ENCODE results near the gene MAD1L1. TPM values are rescaled to one million over a fixed set of nuclear protein-coding genes. Genes with fewer than 3 reads are reported as not detected.

Gene MAD1L1
- total RNA-seq, 1 donor from 2014 or later: 32.3 TPM

- H3K36me3 Mint-ChIP-seq (ENCODE audit: low read depth, unreplicated experiment): peaks cover 37% of the 10 kb centered on the region
- H3K9ac ChIP-seq (ENCODE audit: low read length): no peak overlapping the region
- TF ChIP-seq CTCF (IDR thresholded peaks at IDR 0.05; ENCODE audit: insufficient read depth, low read depth, low read length): no peak
- no peak for TF ChIP-seq EZH2 (IDR thresholded peaks at IDR 0.05; ENCODE audit: insufficient read depth, low read length)
- H3K27ac ChIP-seq (ENCODE audit: low read depth, low read length): no peak overlapping the region
- FAIRE-seq: no peak
- H3K4me3 Mint-ChIP-seq (ENCODE audit: unreplicated experiment): no peak overlapping the region
- H3K4me1 ChIP-seq (ENCODE audit: insufficient read depth, low read length): no peaks in the 10 kb centered on the region
- no peaks in the 10 kb centered on the region for H3K79me2 ChIP-seq (ENCODE audit: insufficient read depth, low read length)
- H3K27me3 Mint-ChIP-seq (ENCODE audit: low read depth, unreplicated experiment): peaks cover 9% of the 10 kb centered on the region
- no peaks in the 10 kb centered on the region for H3K4me1 Mint-ChIP-seq (ENCODE audit: low read depth, unreplicated experiment)
- H3K36me3 ChIP-seq (ENCODE audit: insufficient read depth, low read length): no peaks in the 10 kb centered on the region
- no peaks in the 10 kb centered on the region for H4K20me1 ChIP-seq (ENCODE audit: insufficient read depth, low read length)
- no peaks in the 10 kb centered on the region for H3K27me3 ChIP-seq (ENCODE audit: insufficient read depth, low read length)
- no peak overlapping the region for H3K27ac Mint-ChIP-seq (ENCODE audit: unreplicated experiment)
- peaks cover 3% of the 10 kb centered on the region for H3K9me3 ChIP-seq (ENCODE audit: insufficient read depth, low read depth, low read length)
- no peak overlapping the region for H3K4me2 ChIP-seq (ENCODE audit: low read length)
- DNase-seq (ENCODE audit: low read depth): no peak
- H3K9me3 Mint-ChIP-seq (ENCODE audit: unreplicated experiment): peaks cover 9% of the 10 kb centered on the region
- no peak overlapping the region for H2AFZ ChIP-seq (ENCODE audit: low read depth, low read length)
- no peak overlapping the region for H3K4me3 ChIP-seq (ENCODE audit: insufficient read depth, low read depth, low read length)
Observed at GRCh38 chr7:1973321-1974251, 259.2 kb downstream of the MAD1L1 start.

GRCh38 chr7:1972744-1973143 lies 260.0 kb downstream of the MAD1L1 start:
- no peak for TF ChIP-seq EZH2 (IDR thresholded peaks at IDR 0.05; ENCODE audit: insufficient read depth, low read length)
- TF ChIP-seq CTCF (IDR thresholded peaks at IDR 0.05; ENCODE audit: insufficient read depth, low read depth, low read length): no peak
- Histone ChIP-seq H3K9ac (ENCODE audit: low read length) (no peak overlapping the region), H3K27me3 (ENCODE audit: insufficient read depth, low read length) (no peaks in the 10 kb centered on the region), H3K4me2 (ENCODE audit: low read length) (no peak overlapping the region), H3K4me1 (ENCODE audit: insufficient read depth, low read length) (no peaks in the 10 kb centered on the region), H3K27ac (ENCODE audit: low read depth, low read length) (no peak overlapping the region), H3K4me3 (ENCODE audit: insufficient read depth, low read depth, low read length) (no peak overlapping the region), H2AFZ (ENCODE audit: low read depth, low read length) (no peak overlapping the region), H3K36me3 (ENCODE audit: insufficient read depth, low read length) (no peaks in the 10 kb centered on the region), H3K9me3 (ENCODE audit: insufficient read depth, low read depth, low read length) (peaks cover 3% of the 10 kb centered on the region), H4K20me1 (ENCODE audit: insufficient read depth, low read length) (no peaks in the 10 kb centered on the region), H3K79me2 (ENCODE audit: insufficient read depth, low read length) (no peaks in the 10 kb centered on the region)
- DNase-seq (ENCODE audit: low read depth) (no peak), FAIRE-seq (no peak)
- Mint-ChIP-seq H3K4me1 (ENCODE audit: low read depth, unreplicated experiment) (no peaks in the 10 kb centered on the region), H3K36me3 (ENCODE audit: low read depth, unreplicated experiment) (peaks cover 39% of the 10 kb centered on the region), H3K27ac (ENCODE audit: unreplicated experiment) (no peak overlapping the region), H3K27me3 (ENCODE audit: low read depth, unreplicated experiment) (peaks cover 9% of the 10 kb centered on the region), H3K9me3 (ENCODE audit: unreplicated experiment) (peaks cover 10% of the 10 kb centered on the region), H3K4me3 (ENCODE audit: unreplicated experiment) (no peak overlapping the region)
